Upper lobe of left lung (tissue), 6 donors: Measurements from ENCODE around the gene SH2D6. TPM values are rescaled to one million over a fixed set of nuclear protein-coding genes. Genes with fewer than 3 reads are reported as not detected.

Experiments used
- ATAC-seq, 2 donors: fragments of 200-7000 bp; cut with Tn5 transposase; one replicate each; pipeline ENCODE4 v1.9.1; 2022; ENCODE audit warnings: mild to moderate bottlenecking in 2 of 2, moderate library complexity in 2 of 2; ENCODE audit not compliant: low FRiP score in 2 of 2
- DNase-seq, 2 donors: peaks; one replicate each; pipeline ENCODE4 v3.0.0-alpha.2; 2019 to 2020
- H3K27ac ChIP-seq, 4 donors: fragments of 200-600 bp; sonication (generic); one replicate each; pipeline ENCODE4 v1.5.1; 2016 to 2019
- H3K27me3 ChIP-seq, 4 donors: fragments of 200-600 bp; sonication (generic); one replicate each; pipeline ENCODE4 v1.5.1; 2017 to 2019
- H3K36me3 ChIP-seq, 4 donors: fragments of 200-600 bp; sonication (generic); one replicate each; pipeline ENCODE4 v1.5.1; 2016 to 2019
- H3K4me1 ChIP-seq, 4 donors: fragments of 200-600 bp; sonication (generic); one replicate each; pipeline ENCODE4 v1.5.1; 2018 to 2019
- H3K4me3 ChIP-seq, 4 donors: fragments of 200-600 bp; sonication (generic); one replicate each; pipeline ENCODE4 v1.5.1; 2017 to 2019; ENCODE audit warnings: mild to moderate bottlenecking in 2 of 4, moderate library complexity in 1 of 4
- H3K9me3 ChIP-seq, 4 donors: fragments of 200-600 bp; sonication (generic); one replicate each; pipeline ENCODE4 v1.5.1; 2018 to 2019
- EP300 ChIP-seq, 4 donors: sonication (generic); formaldehyde crosslinking; IDR thresholded peaks; one replicate each; pipeline ENCODE4 v1.5.1; 2017; ENCODE audit warnings: antibody characterized with exemption in 4 of 4, control low read depth in 2 of 4
- POLR2A ChIP-seq, 4 donors: fragments of 450-650 bp; IDR thresholded peaks; one replicate each; pipeline ENCODE4 v1.5.1; 2016 to 2017; ENCODE audit warnings: antibody characterized with exemption in 4 of 4, mild to moderate bottlenecking in 2 of 4
- POLR2AphosphoS5 ChIP-seq, 2 donors: sonication (generic); formaldehyde crosslinking; IDR thresholded peaks; one replicate each; pipeline ENCODE4 v1.5.1; 2017; ENCODE audit warnings: antibody characterized with exemption in 2 of 2
- WGBS, 2 donors: methylation state at CpG; one replicate each; pipeline ENCODE4 v1.1.5; 2017 to 2018; 5-methylcytosine and 5-hydroxymethylcytosine counted together
- total RNA-seq, 6 donors: library from RNA; depleted of rRNA in 4 of 6; stranded (reverse); fragments of >200 nt in 4 of 6; gene quantifications; one replicate each; pipeline versions ENCODE4 v1.1.0 to v1.2.1, GENCODE V29; 2016 to 2021
- TF ChIP-seq, protein P1 (sequence below), 6 experiments: fragments of 450-650 bp in 4 of 6; fragments of 200-600 bp in 2 of 6; sonication (generic) in 2 of 6; IDR thresholded peaks; one replicate each; pipeline ENCODE4 v1.5.1; 2016 to 2019; ENCODE audit warnings: antibody characterized with exemption in 6 of 6
- donor health status: DM: no; HTN: no; CAD: no; lungs with moderate emphysema.
- donor health status: DM: no; HTN: yes; CAD: no; lungs with severe emphysema.

Gene SH2D6
- total RNA-seq, 6 donors from 2014 or later, result 0.51 TPM; not detected in 5

GRCh38 chr2:85383850-85384249 lies 34.7 kb upstream of the SH2D6 start:
- DNase-seq (no peak), ATAC-seq (no peak)
- Histone ChIP-seq H3K27ac (no peak overlapping the region), H3K4me3 (no peak overlapping the region), H3K27me3 (no peaks in the 10 kb centered on the region), H3K36me3 (peaks cover 3 to 74% (median 35%) of the 10 kb centered on the region in 4 donors), H3K9me3 (peaks cover 0 to 2% (median 0%) of the 10 kb centered on the region in 4 donors), H3K4me1 (no peaks in the 10 kb centered on the region)
- TF ChIP-seq, protein P1, sequence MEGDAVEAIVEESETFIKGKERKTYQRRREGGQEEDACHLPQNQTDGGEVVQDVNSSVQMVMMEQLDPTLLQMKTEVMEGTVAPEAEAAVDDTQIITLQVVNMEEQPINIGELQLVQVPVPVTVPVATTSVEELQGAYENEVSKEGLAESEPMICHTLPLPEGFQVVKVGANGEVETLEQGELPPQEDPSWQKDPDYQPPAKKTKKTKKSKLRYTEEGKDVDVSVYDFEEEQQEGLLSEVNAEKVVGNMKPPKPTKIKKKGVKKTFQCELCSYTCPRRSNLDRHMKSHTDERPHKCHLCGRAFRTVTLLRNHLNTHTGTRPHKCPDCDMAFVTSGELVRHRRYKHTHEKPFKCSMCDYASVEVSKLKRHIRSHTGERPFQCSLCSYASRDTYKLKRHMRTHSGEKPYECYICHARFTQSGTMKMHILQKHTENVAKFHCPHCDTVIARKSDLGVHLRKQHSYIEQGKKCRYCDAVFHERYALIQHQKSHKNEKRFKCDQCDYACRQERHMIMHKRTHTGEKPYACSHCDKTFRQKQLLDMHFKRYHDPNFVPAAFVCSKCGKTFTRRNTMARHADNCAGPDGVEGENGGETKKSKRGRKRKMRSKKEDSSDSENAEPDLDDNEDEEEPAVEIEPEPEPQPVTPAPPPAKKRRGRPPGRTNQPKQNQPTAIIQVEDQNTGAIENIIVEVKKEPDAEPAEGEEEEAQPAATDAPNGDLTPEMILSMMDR (IDR thresholded peaks at IDR 0.05), result no peak
- TF ChIP-seq POLR2A (IDR thresholded peaks at IDR 0.05) (no peak), POLR2AphosphoS5 (IDR thresholded peaks at IDR 0.05) (no peak), EP300 (IDR thresholded peaks at IDR 0.05) (no peak)
- WGBS, 2 donors, result 79 to 83% methylated on average over 4 of the region's 4 CpGs

GRCh38 chr2:85385746-85386145 lies 32.8 kb upstream of the SH2D6 start:
- Histone ChIP-seq H3K4me1 (no peaks in the 10 kb centered on the region), H3K36me3 (peaks cover 10 to 74% (median 44%) of the 10 kb centered on the region in 4 donors), H3K27me3 (no peaks in the 10 kb centered on the region), H3K9me3 (no peaks in the 10 kb centered on the region), H3K4me3 (no peak overlapping the region), H3K27ac (no peak overlapping the region)
- TF ChIP-seq, protein P1 (IDR thresholded peaks at IDR 0.05), result no peak
- no peak for TF ChIP-seq EP300 (IDR thresholded peaks at IDR 0.05)
- no peak for TF ChIP-seq POLR2A (IDR thresholded peaks at IDR 0.05)
- TF ChIP-seq POLR2AphosphoS5 (IDR thresholded peaks at IDR 0.05), result no peak
- WGBS, 2 donors, result 90 to 96% methylated on average over 2 of the region's 2 CpGs
- no peak for ATAC-seq
- DNase-seq, result no peak

DNA sequence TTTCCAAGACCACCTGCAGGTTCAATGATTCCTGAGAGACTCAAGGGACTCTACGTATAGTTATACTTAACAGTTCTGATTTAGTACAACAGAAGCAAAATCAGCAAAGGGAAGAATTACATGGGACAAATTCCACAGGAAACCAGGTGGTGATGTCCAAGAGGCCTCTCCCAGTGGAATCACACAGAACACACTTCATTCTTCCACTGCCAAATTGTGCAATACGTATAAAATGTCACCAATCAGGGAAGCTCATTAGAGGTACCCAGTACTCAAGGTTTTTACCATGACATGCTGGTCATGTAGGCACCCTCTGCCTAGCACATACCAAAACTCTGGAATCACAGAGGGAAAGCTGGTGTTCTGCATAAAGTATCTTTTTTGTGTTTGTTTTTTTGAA lies 30.8 kb upstream of the SH2D6 start:
- Histone ChIP-seq H3K27me3 (no peaks in the 10 kb centered on the region), H3K4me3 (no peak overlapping the region), H3K9me3 (no peaks in the 10 kb centered on the region), H3K27ac (no peak overlapping the region), H3K36me3 (peaks cover 10 to 82% (median 58%) of the 10 kb centered on the region in 4 donors), H3K4me1 (peaks cover 0 to 2% (median 0%) of the 10 kb centered on the region in 4 donors)
- TF ChIP-seq POLR2AphosphoS5 (IDR thresholded peaks at IDR 0.05), result no peak
- no peak for TF ChIP-seq POLR2A (IDR thresholded peaks at IDR 0.05)
- no peak for TF ChIP-seq EP300 (IDR thresholded peaks at IDR 0.05)
- TF ChIP-seq, protein P1 (IDR thresholded peaks at IDR 0.05), result no peak
- DNase-seq (no peak), ATAC-seq (no peak)
- WGBS, 2 donors, result 89 to 90% methylated on average over 2 of the region's 2 CpGs

DNA sequence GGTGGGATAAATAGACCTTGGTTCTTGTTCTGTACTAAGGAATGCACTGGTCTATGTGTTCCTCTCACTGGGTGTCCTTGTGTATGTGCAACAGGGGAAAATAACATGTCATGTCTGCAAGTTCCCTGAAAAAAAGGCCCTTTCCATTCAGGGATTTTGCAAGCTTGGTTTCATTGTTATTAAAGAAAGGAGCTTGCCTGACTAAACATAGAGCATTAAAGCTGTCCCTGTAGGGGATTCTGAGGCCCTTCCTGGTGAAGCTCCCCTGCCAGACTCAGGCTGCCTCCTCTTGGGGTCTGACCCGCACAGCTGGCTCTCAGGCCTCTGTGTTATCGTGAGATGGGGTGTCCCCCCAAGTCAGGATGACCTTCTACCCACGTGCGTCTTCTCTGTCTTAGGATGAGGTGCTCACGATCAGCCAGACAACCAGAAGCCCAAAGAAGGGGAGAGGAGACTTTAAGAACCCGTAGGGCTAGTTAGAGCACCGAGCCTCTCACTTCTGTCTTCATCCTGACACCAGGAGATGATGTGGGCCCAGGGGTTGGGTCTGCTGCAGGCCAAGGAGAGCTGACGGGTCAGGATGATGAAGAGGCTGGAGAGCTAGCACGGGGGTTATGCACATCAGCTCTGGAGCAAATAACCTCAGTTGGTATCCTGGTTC lies 29.5 kb upstream of the SH2D6 start:
- ATAC-seq (no peak), DNase-seq (no peak)
- Histone ChIP-seq H3K4me1 (peaks cover 0 to 3% (median 0%) of the 10 kb centered on the region in 4 donors), H3K27me3 (no peaks in the 10 kb centered on the region), H3K27ac (no peak overlapping the region), H3K36me3 (peaks cover 10 to 87% (median 60%) of the 10 kb centered on the region in 4 donors), H3K4me3 (no peak overlapping the region), H3K9me3 (no peaks in the 10 kb centered on the region)
- TF ChIP-seq POLR2A (IDR thresholded peaks at IDR 0.05), result no peak
- no peak for TF ChIP-seq EP300 (IDR thresholded peaks at IDR 0.05)
- TF ChIP-seq, protein P1 (IDR thresholded peaks at IDR 0.05), result no peak
- TF ChIP-seq POLR2AphosphoS5 (IDR thresholded peaks at IDR 0.05), result no peak
- 89 to 92% methylated on average over 9 of the region's 9 CpGs for WGBS, 2 donors
